ENCODE measurements around the gene DNAJB11.
"Not testable (repeated sequence)": the region's sequence is repeated elsewhere in the genome, so short reads cannot be mapped to it uniquely, and the experiment has no call there.

The DNAJB11 gene

DNA sequence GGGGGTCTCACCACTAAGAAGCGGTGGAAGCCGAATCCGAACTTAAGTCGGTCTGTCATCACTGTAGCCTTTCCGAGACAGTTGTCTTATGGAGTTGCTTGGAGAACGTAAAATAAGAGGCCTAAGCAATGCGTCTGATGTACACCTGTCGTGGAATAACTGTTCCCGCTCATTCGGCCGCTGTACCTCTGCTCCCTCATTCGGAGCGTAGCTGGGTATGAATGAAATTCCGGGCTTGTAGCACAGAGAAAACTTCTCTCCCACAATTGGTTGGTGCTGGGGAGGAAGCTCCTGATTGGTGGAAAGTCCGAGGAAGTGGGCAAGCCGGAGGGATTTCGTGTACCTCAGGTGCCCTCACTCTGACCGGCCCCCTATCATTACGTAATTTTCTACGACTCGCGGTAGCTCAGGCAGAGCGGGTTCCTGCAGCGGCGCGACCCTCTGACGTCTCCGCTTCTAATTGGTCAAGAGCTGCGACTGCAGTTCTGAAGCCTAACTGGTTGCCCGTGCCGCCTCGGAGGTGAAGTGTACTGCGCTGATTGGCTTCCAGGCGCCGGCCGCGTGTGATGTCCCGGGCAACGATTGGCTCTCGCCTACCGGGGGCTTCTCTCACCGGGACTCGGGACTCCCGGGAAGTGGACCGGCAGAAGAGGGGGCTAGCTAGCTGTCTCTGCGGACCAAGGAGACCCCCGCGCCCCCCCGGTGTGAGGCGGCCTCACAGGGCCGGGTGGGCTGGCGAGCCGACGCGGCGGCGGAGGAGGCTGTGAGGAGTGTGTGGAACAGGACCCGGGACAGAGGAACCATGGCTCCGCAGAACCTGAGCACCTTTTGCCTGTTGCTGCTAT lies at the start of gene DNAJB11:
DNAJB11 (plus strand) TSS at position 625 of the 845 bp plus-strand sequence; CDS start at position 803, 178 bp downstream.
- DNase-seq (ENCODE audit: low read depth): peak; percentile 100

DNA sequence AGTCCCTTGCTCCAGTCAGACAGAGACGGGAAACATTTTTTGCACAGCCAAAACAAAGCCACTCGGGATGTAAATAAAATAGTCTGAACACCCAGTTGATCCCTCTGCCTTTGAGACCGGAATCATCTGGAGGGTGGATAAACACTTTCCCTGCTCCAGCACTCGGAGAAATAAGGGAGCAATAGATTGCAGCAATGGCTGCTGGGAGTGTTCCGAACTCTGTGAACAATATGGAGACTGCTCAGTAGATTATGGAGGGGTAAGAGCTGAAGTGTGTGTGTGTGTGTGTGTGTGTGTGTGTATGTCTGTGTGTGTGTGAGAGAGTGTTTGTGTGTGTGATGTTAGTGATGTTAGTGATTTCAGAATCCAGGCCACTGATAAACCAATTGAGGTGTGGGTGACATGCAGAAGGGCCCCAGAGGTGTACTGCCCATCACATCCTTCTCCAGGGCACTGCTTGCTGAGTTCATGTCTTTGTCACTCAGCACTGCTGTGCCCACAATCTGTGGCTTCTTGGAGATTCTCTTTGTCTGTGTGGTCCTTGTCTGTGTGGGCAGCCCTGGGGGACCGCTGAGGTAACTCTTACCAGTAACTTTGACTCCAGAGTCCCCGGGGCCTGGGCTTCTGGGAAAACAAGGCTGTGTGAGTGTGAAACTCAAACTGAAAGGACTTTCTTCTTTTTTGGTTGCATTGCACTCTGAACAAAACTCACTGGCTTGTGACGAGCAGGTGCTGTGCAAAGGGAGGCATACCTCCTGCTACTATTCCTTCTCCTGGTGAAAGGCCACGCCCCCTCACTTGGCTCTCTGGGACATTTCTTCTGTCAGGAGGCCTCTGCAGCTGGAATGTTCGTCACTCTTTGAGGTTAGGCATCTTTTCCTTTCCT lies 49.3 kb upstream of the DNAJB11 start:
- DNase-seq (ENCODE audit: low read depth): no peak

DNA sequence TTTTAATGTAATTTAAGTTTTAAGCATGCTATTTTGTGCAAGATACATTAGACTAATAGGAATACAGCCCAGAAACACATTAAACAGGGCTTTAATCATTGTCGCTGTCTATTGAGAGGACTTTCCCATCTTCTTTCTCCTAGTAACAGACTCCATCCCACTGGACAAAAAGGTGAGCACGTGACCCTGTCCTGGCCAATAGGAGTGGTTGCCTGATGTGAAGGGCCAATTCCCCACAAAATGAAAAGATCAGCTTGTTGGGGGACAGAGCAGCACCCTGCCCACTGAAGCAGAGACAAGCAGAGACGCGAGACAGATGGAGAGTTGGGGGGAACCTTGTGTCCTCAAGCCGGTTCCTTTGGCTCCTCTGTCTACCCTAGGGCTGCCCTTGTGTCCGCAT lies 47.5 kb upstream of the DNAJB11 start:
- no peak for DNase-seq (ENCODE audit: low read depth)

DNA sequence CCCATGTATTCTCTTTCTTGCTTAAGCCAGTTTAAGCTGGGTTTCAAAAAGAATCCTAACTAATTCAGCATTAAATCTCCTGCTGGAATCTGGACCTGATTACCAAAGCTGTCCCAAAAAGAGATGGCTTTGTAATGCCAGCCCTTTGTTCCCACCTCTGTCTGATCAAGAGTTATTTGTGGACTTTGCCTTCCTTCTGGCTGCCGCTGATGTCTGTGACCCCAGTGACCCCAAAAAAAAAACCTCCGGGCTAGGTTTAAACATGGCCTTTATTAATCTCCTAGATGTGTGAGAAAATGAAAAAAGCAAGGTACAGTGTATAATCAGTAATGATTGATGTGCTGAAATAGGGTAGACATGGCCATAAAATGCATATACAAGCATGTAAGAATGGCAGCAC lies 47.1 kb upstream of the DNAJB11 start:
- DNase-seq (ENCODE audit: low read depth): no peak

DNA sequence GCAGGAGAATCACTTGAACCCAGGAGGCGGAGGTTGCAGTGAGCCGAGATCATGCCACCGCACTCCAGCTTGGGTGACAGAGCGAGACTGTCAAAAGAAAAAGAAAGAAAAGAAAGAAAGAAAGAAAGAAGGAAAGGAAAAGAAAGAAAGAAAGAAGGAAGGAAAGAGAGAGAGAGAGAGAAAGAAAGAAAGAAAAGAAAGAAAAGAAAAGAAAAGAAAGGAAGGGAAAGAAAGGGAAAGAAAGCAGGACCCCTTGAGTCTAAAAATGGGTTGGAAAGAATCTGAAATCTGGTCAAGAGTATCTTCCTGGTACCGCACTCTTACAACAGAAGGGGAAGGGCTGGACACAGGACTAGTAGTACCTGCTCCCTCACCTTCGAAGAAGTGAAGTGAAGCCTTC lies 45.9 kb upstream of the DNAJB11 start:
- no peak for DNase-seq (ENCODE audit: low read depth)

DNA sequence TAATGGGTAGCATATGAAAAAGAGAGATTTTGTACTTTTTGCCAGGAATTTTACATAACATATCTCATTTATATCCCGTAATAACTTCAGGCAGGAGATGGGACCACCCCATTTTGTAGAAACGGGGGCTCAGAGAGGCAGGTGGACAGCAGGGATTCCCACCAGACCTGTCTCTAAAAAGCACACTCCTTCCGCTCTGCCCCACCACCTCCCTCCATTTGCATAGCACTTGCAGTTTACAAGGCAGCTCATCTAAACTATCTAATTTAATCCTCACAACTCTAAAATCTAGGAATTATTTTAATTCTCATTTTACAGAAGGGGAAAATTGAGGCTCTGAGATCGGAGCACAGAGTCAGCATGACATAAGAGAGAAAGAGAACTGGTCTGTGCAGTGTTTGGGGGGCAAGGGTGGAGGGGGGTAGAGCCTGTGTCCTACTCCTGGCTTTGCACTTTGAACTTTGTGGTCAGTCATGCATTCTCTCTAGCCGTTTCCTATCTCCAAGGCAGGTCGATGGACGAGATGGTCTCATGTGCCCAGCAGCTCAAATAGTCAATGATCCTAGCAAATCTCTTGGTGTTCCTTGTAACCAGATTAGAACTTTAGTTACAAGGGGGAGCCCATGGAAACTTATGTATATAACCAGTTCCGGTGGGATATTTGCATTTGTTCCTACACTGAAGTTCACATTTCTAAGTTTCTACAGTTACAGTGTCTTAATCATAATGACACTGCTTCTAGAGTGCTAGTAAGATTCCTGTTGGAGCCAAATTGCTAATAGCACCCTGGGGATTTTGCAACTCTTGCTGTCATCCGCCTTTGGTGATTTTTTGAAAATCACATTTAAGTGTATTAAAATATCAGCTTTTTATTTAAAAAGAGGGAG lies 44.9 kb upstream of the DNAJB11 start:
- no peak for DNase-seq (ENCODE audit: low read depth)

DNA sequence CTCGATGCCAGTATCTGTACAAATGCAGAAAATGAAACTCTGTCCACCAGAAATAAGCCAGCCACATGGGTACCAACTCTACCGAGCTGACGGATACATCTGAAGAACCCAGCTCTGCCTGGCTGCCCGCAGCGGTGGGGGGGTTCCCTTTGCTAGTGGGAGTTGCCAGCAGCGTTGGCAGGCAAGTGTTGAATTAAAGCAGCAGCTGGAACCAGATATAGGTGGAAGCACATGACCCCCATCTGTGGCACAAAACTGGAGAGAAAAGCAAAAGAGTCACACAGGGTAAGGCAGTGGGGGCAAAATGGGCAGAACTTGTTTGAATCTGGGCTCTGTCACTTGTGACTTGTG lies 44.3 kb upstream of the DNAJB11 start:
- DNase-seq (ENCODE audit: low read depth): no peak

DNA sequence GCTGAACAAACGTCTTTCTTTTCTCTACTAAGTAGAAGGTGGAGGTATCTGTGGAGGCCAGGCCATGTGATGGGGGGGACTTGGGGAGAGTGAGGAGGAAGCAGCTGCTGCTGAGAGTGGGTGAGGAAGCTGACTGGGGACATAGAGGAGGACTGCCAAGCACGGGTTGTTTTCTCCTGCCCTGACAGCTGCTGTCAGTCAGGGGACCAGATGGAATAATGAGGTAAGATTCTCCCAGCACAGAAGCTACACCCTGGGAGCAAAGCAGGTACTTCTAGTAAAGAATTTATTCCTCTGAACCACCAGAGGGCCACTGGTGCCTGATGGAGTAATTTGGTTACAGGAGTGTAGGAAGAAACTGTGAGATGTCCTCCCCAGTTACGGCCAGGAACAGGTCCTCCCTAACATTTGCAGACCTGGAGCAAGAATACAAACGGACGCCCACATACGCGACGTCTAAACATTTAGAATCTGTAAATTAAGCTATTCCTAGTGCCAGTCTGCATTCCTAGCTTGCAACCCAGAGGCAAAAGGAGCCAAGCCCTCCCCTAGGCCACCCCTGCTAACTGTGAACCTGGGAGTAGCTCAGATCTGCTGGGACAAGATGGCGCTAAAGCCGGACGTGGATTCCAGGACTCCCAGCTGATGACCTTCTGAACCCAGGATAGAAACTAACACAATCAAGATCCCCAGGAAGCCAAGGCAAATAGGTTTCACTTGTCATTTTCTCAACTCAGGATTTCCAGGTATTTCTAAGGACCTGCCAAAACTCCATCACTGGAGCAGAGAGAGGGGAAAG lies 41.1 kb upstream of the DNAJB11 start:
- no peak for DNase-seq (ENCODE audit: low read depth)

DNA sequence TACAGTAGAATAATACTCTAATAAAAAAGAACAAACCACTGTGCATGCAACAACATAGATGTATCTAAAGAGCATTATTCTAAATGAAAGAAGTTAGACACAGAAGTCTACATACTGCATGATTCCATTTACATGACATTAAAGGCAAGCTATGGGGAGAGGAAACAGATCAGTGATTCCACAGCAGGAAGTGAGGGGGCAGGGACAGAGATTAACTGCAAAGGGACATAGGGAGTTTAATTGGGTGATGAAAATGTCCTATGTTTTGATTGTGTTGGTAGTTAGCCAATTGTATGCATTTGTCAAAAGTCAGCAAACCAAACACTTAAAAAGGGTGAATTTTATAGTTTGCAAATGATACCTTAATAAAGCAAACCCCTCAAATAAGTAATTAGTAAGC lies 40.1 kb upstream of the DNAJB11 start:
- no peak for DNase-seq (ENCODE audit: low read depth)

DNA sequence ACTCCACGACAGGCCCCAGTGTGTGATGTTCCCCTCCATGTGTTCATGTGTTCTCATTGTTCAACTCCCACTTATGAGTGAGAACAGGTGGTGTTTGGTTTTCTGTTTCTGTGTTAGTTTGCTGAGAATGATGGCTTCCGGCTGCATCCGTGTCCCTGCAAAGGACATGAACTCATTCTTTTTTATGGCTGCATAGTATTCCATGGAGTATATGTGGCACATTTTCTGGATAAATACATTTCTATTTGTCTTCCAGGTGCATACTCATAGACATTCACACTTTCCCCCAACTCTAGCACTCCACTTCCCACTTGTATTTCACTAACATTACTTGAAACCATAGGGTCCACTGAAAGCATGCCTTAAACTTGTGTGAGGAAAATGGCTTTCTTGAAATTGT lies 38.8 kb upstream of the DNAJB11 start:
- DNase-seq (ENCODE audit: low read depth): not testable (repeated sequence)

DNA sequence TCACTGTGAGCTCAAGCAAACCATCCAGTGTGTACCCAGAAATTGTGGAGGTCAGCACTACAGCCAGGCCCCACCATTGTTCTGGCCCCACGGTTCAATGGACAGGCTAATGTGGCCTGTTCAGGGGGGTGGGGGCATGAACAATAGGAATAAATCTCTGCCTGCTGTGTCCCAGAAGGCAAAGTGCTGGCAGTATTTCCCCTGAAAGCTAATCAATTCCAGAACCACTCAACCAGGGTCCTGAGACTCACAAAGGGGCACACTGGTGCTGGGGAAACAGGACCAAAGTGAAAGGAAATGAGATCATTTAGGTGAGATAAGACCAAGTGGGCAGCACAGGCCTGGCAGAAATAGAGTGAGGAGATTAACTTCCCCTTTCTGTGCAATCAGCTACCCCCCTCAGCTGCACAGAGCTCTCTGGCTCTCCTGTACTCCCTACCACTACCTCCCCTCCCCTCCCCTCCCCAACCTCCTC lies 37.9 kb upstream of the DNAJB11 start:
- DNase-seq (ENCODE audit: low read depth): no peak

DNA sequence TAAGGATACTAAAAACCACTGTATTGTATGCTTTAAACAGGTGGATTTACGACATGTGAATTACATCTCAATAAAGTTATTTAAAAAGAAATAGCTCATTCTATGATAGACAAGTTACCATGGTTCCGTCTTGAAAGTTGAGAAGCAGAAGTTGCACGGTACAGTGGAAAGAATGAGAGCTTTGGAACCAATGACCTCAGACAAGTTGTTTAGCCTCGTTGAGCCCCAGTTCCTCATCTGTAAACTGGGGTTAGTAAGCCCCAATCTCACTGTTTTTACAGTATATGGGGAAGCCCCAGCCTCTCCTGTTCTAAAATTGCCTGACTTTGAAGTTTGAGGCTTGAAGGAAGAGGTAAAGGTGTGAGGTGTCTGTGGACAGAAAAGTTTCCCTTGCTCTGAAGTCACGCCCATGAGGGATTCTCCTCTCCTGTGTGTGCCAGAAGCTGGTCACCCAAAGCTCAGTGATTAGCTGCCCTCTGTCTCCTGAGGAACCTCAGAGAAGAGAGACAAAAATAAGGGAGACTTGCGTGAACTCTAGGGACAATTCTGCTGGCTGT lies 36.3 kb upstream of the DNAJB11 start:
- no peak for DNase-seq (ENCODE audit: low read depth)

DNA sequence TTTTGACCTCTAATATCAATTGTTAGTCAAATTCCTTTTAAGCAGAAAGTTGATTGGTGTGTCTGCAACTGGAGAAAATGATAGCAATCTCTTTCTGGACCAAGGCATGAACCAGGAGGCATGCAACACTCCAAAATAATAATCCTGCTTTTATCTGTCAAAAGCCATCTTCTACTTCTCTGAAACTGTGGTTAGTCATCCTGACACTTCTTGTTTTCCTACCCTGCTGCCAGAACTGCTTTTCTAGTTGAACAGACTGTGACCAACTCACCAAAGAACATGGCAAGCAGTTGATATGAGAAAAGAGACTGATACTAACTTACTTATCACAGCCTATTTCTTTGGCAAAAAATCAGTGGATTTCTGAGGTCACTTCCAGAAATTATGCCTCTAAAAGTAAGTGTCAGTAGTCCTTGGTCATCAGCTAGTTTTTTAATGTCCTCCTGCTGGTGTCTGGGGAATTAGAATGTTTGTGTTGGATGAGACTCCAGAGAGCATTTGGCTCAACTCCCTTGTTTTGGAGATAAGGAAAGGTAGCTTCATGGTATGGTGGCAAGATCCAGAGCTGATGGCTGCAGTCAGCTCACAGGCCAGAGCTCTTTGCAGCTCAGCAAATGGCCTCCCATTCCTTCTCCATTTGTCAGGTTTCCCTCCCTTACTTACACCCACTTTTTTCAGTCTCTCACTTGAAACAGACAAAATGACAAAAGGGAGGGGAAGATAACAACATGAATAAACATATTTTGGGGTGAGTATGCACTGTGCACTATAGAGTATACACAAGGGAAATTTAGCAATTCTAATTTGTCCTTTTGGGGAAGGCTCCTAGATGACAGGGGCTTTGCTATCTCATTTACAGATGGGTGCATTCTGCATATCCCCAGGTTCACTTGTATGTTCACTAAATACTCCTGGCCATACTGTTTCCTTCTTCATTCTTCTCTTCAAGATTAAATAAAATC lies 33.4 kb upstream of the DNAJB11 start:
- peak; percentile 34 for DNase-seq (ENCODE audit: low read depth)

DNA sequence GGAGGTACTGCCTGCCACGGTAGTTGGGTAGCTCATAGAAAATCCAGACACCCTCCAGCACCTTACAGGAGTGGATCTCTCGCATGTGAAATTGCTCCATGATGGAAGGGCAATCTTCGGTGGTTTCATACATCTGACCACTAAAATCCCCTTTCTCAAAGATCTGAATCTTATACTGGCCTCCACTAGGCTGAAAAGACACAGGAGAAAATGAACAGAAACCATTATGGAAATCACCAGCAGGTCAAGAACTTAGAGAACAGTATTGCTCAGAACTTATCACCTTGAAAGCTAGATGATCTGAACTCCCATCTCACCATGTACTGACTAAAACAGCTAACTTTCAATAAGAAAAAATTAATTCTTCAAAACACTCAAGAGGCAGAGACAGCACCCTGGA lies 31.7 kb upstream of the DNAJB11 start:
- DNase-seq (ENCODE audit: low read depth): no peak

DNA sequence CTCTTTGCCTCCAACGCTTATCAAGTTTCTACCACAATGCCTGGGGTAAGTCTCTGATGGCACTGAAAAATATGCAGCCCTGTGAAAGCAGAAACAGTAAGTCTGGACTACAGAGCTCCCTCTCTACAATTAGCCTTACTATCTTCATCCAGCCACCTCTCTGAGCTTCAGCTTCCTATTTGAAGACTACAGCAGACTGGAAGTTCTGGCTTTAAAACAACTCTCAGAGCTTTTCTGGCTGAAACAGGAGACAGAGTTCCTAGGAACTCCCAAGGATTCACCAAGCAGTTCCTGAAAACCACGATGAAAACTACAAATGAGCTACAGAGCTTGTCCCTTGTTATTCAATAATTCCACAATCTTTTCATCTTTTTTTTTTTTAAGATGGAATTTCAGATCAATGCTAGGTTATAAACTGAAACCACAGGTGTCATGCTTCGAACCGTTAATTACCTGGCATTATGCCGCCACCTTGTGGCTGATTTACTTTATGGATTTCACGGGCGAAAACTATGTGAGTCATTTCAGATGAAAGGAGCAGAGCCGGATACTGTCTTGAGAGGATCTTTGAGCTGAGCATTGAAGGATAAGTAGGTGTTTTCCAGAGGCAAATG lies 30.2 kb upstream of the DNAJB11 start:
- peak; percentile 81 for DNase-seq (ENCODE audit: low read depth)

DNA sequence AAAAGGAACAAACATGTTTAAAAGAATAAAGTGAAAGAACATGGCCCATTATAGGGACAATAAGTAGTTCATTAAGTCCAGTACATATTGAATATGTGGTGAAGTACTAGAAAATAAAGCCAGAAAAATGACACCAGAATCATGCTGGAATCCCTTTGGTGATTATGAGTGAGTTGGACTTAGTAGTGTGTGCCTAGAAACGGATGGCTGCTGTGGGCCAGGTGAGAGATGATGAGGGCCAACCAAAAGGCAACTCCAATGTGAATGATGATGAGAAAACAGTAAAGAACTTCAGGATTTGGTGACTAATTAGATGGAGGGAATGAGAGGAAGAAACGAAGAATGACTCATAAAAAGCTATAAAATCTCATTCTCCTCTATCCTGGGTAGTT lies 29.7 kb upstream of the DNAJB11 start:
- peak; percentile 23 for DNase-seq (ENCODE audit: low read depth)

DNA sequence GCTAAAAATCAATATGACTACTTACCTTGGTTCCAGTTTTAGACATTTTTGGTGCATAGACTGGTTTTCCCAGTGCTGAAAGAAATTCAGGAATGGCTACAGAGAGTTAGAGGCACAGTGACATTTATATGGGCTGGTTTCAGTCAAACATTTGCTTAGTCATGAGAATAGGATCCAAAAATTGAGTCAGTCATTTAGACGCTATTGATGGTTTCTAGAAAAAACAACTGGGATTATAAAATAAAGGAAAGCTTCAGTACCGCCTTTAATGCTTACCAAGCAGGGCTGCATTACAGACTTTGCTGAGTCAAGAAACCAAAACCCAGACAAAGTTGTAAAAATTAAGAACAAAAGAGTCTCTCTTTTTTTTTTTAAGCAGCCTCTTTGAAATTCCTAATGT lies 26.2 kb upstream of the DNAJB11 start, which contains the start of gene CRYGS:
CRYGS (minus strand) TSS at position 100 of the 400 bp plus-strand sequence; CDS start at position 46, 54 bp downstream.
- no peak for DNase-seq (ENCODE audit: low read depth)

DNA sequence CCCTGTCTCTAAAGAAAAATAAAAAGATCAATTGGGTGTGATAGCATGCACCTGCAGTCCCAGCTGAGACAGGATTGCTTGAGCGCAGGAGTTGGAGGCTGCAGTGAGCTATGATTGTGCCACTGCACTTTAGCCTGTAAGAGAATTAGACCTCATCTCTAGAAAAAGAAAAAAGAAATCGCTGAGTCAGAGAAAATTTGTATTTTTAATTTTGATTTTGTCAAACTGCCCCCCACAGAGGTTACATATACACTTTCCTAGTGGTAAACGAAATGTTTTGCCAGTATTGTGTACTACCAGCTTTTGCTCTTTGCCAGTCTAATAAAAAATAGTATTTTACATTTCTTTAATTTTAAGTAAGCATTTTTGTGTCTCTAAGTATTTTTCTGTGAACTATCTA lies 21.0 kb upstream of the DNAJB11 start:
- no peak for DNase-seq (ENCODE audit: low read depth)

DNA sequence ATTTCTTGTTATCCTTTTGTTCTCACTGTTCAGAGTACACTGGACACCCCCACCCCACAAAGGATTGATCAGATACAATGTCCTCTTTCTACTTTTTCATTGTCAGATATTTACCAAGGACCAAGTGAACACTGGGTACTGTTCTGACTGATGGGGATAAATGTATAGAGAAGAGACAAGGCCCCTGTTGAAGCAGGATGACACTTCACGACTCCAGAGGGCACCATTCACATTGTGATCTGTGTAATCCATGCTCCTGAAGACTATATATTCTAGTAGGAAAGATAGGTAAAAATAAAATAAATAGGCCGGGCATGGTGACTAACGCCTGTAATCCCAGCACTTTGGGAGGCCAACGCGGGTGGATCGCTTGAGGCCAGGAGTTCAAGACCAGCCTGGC lies 19.1 kb upstream of the DNAJB11 start:
- DNase-seq (ENCODE audit: low read depth): no peak

Measured in iris pigment epithelial cell (primary cell).